ENCODE measurements around the gene AKNA. TPM values are rescaled to one million over a fixed set of nuclear protein-coding genes. Genes with fewer than 3 reads are reported as not detected.

Gene AKNA
- 4.2 and 4.9 TPM in 2 replicates for total RNA-seq

GRCh38 chr9:114387680-114388356, at the start of gene AKNA:
Gene AKNA (minus strand): TSS chr9:114387982. CDS start chr9:114381333, 6,649 bp downstream.

GRCh38 chr9:114329625-114330022, 58.2 kb downstream of the AKNA start, which contains the start of gene ORM2:
Gene ORM2 (plus strand): TSS chr9:114329869. CDS start chr9:114329905, 36 bp downstream.

GRCh38 chr9:114322831-114323531, 64.8 kb downstream of the AKNA start, which contains the start of gene ORM1:
Gene ORM1 (plus strand): TSS chr9:114323098. CDS start chr9:114323134, 36 bp downstream.

Other genes starting within 250 kb of the AKNA start
- gene COL27A1, start 232.4 kb downstream of the AKNA start, total RNA-seq, result 10.2 and 11.0 TPM in 2 replicates
- gene ORM1, start 64.9 kb downstream of the AKNA start, total RNA-seq, result not detected in 2 replicates
- gene ORM2, start 58.1 kb downstream of the AKNA start, total RNA-seq, result not detected in 2 replicates
- 2.1 and 3.7 TPM in 2 replicates for gene WHRN, start 117.5 kb upstream of the AKNA start, total RNA-seq
- 135 and 149 TPM in 2 replicates for gene ATP6V1G1, start 199.8 kb upstream of the AKNA start, total RNA-seq
- gene TMEM268, start 223.3 kb upstream of the AKNA start, total RNA-seq, result 4.9 and 8.4 TPM in 2 replicates